WTC11 (cell line): ENCODE measurements around the gene LRRC4B. TPM values are rescaled to one million over a fixed set of nuclear protein-coding genes. Genes with fewer than 3 reads are reported as not detected.

ENCODE experiments used
- ATAC-seq: fragments of 200-7000 bp; cut with Tn5 transposase; 2 replicates; pipeline ENCODE4 v1.10.0; 2021; ENCODE audit warnings: mild to moderate bottlenecking, moderate library complexity
- CTCF ChIA-PET: fragments of 300-600 bp; sonication (Branson Sonifier 250); formaldehyde crosslinking; loops from one replicate; lab custom pipeline; 2021; ENCODE audit warnings: antibody characterized with exemption; lab: Charles Lee
- POLR2A ChIA-PET: fragments of 350-600 bp; sonication (Branson Sonifier 250); formaldehyde crosslinking; loops from one replicate; lab custom pipeline; 2021; ENCODE audit warnings: antibody characterized with exemption; lab: Charles Lee
- DNase-seq: peaks from one replicate; pipeline ENCODE4 v3.0.0; 2021; ENCODE audit warnings: low spot score
- H3K27ac Mint-ChIP-seq: 2 replicates; pipeline ENCODE4 v1.8.0; 2021; ENCODE audit warnings: mixed read lengths
- H3K27me3 Mint-ChIP-seq: 2 replicates; pipeline ENCODE4 v1.8.0; 2021; ENCODE audit warnings: low read depth, mild to moderate bottlenecking, moderate library complexity, mixed read lengths
- H3K36me3 Mint-ChIP-seq: 2 replicates; pipeline ENCODE4 v1.8.0; 2021; ENCODE audit warnings: mixed read lengths
- H3K4me1 Mint-ChIP-seq: 2 replicates; pipeline ENCODE4 v1.8.0; 2022; ENCODE audit warnings: mixed read lengths
- H3K4me3 Mint-ChIP-seq: 2 replicates; pipeline ENCODE4 v1.8.0; 2021; ENCODE audit warnings: mild to moderate bottlenecking, moderate library complexity, mixed read lengths
- H3K9me3 Mint-ChIP-seq: 2 replicates; pipeline ENCODE4 v1.8.0; 2021; ENCODE audit warnings: mixed read lengths
- CREB1 ChIP-seq: sonication (generic); formaldehyde crosslinking; IDR thresholded peaks from 2 replicates; pipeline ENCODE4 v1.8.0; 2023; ENCODE audit warnings: mild to moderate bottlenecking, missing genetic modification reagents
- GRHL2 ChIP-seq: fragments of 250-450 bp; sonication (Bioruptor Pico); IDR thresholded peaks from 2 replicates; pipeline ENCODE4 v1.8.0; 2022; ENCODE audit warnings: mild to moderate bottlenecking, moderate library complexity; ENCODE audit not compliant: insufficient replicate concordance, severe bottlenecking
- ZNF396 ChIP-seq: fragments of 250-450 bp; sonication (Bioruptor Pico); IDR thresholded peaks from 2 replicates; pipeline ENCODE4 v1.8.0; 2021; ENCODE audit warnings: mild to moderate bottlenecking, moderate library complexity, borderline replicate concordance
- total RNA-seq: library from RNA; stranded (reverse); gene quantifications from 3 replicates; pipeline ENCODE4 v1.2.3, GENCODE V29; 2021
- TF ChIP-seq, protein P1 (sequence below): fragments of 200-600 bp; IDR thresholded peaks from 2 replicates; pipeline ENCODE4 v1.8.0; 2022; ENCODE audit warnings: antibody characterized with exemption
- TF ChIP-seq, protein P2 (sequence below): sonication (generic); formaldehyde crosslinking; IDR thresholded peaks from 2 replicates; pipeline ENCODE4 v1.8.1; 2022; ENCODE audit warnings: missing genetic modification reagents, borderline replicate concordance
- TF ChIP-seq, protein P3 (sequence below): fragments of 250-450 bp; sonication (Bioruptor Pico); IDR thresholded peaks from 2 replicates; pipeline ENCODE4 v1.9.0; 2021; ENCODE audit warnings: mild to moderate bottlenecking
- TF ChIP-seq, protein P4 (sequence below): sonication (generic); formaldehyde crosslinking; IDR thresholded peaks from 2 replicates; pipeline ENCODE4 v1.8.1; 2023; ENCODE audit warnings: mild to moderate bottlenecking, missing genetic modification reagents
- TF ChIP-seq, protein P5 (sequence below): fragments of 250-450 bp; sonication (Bioruptor Pico); IDR thresholded peaks from 2 replicates; pipeline ENCODE4 v1.8.0; 2021; ENCODE audit warnings: mild to moderate bottlenecking
- TF ChIP-seq, protein P6 (sequence below): sonication (generic); formaldehyde crosslinking; conservative IDR thresholded peaks from 2 replicates; pipeline ENCODE4 v1.8.1; 2022; ENCODE audit warnings: mild to moderate bottlenecking, missing genetic modification reagents
- TF ChIP-seq, protein P7 (sequence below): sonication (generic); formaldehyde crosslinking; IDR thresholded peaks from 2 replicates; pipeline ENCODE4 v1.8.1; 2022; ENCODE audit warnings: mild to moderate bottlenecking, moderate library complexity, missing genetic modification reagents
- TF ChIP-seq, protein P8 (sequence below): sonication (generic); formaldehyde crosslinking; IDR thresholded peaks from 2 replicates; pipeline ENCODE4 v1.8.1; 2022; ENCODE audit warnings: low read depth, missing genetic modification reagents, borderline replicate concordance
- TF ChIP-seq, protein P9 (sequence below): fragments of 250-450 bp; sonication (Bioruptor Pico); IDR thresholded peaks from 2 replicates; pipeline ENCODE4 v2.1.2; 2022; ENCODE audit warnings: mild to moderate bottlenecking, moderate library complexity

The LRRC4B gene
- total RNA-seq, 1 experiment from 2014 or later = 10.0 TPM

DNA sequence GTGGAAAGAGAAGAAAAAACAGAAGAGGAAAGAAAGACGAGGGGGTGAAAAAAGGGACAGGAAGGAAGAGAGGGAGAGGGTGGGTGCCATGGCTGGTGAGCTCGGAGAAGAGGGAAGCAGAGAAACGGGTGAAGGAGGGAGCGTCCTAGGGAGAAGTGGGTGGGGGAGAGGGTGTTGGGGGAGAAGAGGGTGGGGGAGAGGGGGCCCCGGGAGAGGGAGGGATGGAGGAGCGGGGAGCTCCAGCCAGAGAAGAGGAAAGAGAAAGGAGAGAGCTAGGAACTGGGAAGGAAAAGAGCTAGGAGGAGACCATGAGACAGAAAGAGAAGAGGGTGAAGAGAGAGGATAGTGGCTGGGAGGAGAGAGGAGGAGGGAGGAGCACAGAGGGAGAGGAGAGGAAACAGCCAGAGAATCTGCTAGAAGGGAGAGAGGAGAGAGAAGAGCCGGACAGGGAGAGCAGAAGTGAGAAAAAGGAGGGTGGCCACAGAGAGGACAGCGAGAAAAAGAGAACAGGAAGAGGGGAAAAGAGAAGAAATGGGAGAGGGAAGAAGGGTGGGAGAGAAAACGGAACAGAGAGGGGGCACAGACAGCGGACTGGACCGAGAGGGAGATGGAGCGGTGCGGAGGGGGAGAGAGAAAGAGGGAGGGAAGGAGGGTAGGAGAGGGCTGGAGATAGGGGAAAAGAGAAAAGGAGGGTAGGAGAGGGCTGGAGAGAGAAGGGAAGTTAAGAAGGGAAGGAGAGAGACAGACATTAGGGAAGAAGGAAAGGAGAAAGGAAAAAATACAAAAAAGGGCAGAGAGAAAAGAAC, 79.6 kb downstream of the LRRC4B start:
- ATAC-seq (no peak), DNase-seq (no peak)
- POLR2A ChIA-PET = no interaction called here

DNA sequence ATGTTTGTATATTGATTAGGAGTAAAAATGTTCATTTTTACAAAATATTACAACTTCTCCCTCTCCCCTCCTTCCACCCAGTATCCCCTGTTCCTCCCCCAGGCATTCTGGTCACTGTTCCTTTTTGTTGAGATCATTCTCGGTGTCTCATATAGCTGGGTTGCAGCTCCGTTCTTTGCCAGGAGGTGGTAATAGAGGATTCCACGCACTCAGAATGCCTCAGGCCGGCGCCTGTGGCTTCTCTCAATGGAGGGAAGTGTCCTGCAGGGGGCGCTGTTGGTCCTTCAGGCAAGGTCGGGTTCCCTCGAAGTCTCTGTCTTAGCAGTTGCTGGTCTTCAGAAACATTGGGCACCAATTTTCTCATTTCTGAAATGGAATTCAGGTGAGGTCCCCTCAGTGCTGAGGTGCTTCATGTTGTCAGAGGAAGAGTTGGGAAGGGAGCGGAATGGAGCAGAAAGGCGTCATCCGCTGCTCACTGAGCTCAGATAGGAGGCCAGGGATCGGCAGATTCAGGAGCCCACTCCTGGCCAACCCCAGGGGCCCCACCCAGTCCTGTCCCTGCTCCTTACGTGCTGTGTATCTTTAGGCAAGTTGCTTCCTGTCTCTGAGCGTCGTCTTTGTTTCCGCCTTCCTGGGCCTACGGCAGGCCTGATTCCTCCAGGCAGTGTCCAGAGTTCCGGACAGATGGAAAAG, 81.3 kb downstream of the LRRC4B start:
- Mint-ChIP-seq H3K4me1 (peaks cover 35% of the 10 kb centered on the region), H3K36me3 (peaks cover 39% of the 10 kb centered on the region), H3K9me3 (peaks cover 29% of the 10 kb centered on the region), H3K27ac (no peak overlapping the region), H3K27me3 (peaks cover 71% of the 10 kb centered on the region), H3K4me3 (no peak overlapping the region)
- peak; percentile 60 for ATAC-seq
- POLR2A ChIA-PET = no interaction called here
- TF ChIP-seq, protein P1, sequence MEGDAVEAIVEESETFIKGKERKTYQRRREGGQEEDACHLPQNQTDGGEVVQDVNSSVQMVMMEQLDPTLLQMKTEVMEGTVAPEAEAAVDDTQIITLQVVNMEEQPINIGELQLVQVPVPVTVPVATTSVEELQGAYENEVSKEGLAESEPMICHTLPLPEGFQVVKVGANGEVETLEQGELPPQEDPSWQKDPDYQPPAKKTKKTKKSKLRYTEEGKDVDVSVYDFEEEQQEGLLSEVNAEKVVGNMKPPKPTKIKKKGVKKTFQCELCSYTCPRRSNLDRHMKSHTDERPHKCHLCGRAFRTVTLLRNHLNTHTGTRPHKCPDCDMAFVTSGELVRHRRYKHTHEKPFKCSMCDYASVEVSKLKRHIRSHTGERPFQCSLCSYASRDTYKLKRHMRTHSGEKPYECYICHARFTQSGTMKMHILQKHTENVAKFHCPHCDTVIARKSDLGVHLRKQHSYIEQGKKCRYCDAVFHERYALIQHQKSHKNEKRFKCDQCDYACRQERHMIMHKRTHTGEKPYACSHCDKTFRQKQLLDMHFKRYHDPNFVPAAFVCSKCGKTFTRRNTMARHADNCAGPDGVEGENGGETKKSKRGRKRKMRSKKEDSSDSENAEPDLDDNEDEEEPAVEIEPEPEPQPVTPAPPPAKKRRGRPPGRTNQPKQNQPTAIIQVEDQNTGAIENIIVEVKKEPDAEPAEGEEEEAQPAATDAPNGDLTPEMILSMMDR = peak; percentile 93
- no peak for TF ChIP-seq GRHL2
- TF ChIP-seq, all 79 proteins: peak for 1
- CTCF ChIA-PET = interaction anchor here (0.6 to 3.8 kb wide), 32 partner anchors 10 to 241 kb away, joined by 3 to 33 read pairs (median 4); partner anchors contain the start of genes EMC10, GARIN5A, JOSD2 and KCNC3
- DNase-seq = peak; percentile 93

More for the DNA sequence above, 79.6 kb downstream of the LRRC4B start:
- Mint-ChIP-seq H3K27ac (no peak overlapping the region), H3K4me1 (peaks cover 40% of the 10 kb centered on the region), H3K27me3 (peaks cover 87% of the 10 kb centered on the region), H3K4me3 (no peak overlapping the region), H3K36me3 (peaks cover 31% of the 10 kb centered on the region), H3K9me3 (peaks cover 29% of the 10 kb centered on the region)
- CTCF ChIA-PET = interaction anchor here (0.6 to 3.8 kb wide), 12 partner anchors 10 to 419 kb away, joined by 3 to 33 read pairs (median 3); partner anchors contain the start of gene JOSD2
- TF ChIP-seq, protein P2, sequence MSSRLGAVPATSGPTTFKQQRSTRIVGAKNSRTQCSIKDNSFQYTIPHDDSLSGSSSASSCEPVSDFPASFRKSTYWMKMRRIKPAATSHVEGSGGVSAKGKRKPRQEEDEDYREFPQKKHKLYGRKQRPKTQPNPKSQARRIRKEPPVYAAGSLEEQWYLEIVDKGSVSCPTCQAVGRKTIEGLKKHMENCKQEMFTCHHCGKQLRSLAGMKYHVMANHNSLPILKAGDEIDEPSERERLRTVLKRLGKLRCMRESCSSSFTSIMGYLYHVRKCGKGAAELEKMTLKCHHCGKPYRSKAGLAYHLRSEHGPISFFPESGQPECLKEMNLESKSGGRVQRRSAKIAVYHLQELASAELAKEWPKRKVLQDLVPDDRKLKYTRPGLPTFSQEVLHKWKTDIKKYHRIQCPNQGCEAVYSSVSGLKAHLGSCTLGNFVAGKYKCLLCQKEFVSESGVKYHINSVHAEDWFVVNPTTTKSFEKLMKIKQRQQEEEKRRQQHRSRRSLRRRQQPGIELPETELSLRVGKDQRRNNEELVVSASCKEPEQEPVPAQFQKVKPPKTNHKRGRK (CRISPR knock-in tag) = 0 out of 2 replicates have a peak, but pooled peaks have one; percentile 18
- TF ChIP-seq, protein P3, sequence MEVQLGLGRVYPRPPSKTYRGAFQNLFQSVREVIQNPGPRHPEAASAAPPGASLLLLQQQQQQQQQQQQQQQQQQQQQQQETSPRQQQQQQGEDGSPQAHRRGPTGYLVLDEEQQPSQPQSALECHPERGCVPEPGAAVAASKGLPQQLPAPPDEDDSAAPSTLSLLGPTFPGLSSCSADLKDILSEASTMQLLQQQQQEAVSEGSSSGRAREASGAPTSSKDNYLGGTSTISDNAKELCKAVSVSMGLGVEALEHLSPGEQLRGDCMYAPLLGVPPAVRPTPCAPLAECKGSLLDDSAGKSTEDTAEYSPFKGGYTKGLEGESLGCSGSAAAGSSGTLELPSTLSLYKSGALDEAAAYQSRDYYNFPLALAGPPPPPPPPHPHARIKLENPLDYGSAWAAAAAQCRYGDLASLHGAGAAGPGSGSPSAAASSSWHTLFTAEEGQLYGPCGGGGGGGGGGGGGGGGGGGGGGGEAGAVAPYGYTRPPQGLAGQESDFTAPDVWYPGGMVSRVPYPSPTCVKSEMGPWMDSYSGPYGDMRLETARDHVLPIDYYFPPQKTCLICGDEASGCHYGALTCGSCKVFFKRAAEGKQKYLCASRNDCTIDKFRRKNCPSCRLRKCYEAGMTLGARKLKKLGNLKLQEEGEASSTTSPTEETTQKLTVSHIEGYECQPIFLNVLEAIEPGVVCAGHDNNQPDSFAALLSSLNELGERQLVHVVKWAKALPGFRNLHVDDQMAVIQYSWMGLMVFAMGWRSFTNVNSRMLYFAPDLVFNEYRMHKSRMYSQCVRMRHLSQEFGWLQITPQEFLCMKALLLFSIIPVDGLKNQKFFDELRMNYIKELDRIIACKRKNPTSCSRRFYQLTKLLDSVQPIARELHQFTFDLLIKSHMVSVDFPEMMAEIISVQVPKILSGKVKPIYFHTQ (CRISPR knock-in tag) = no peak
- TF ChIP-seq, protein P4, sequence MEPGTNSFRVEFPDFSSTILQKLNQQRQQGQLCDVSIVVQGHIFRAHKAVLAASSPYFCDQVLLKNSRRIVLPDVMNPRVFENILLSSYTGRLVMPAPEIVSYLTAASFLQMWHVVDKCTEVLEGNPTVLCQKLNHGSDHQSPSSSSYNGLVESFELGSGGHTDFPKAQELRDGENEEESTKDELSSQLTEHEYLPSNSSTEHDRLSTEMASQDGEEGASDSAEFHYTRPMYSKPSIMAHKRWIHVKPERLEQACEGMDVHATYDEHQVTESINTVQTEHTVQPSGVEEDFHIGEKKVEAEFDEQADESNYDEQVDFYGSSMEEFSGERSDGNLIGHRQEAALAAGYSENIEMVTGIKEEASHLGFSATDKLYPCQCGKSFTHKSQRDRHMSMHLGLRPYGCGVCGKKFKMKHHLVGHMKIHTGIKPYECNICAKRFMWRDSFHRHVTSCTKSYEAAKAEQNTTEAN = no peak
- TF ChIP-seq, protein P5, sequence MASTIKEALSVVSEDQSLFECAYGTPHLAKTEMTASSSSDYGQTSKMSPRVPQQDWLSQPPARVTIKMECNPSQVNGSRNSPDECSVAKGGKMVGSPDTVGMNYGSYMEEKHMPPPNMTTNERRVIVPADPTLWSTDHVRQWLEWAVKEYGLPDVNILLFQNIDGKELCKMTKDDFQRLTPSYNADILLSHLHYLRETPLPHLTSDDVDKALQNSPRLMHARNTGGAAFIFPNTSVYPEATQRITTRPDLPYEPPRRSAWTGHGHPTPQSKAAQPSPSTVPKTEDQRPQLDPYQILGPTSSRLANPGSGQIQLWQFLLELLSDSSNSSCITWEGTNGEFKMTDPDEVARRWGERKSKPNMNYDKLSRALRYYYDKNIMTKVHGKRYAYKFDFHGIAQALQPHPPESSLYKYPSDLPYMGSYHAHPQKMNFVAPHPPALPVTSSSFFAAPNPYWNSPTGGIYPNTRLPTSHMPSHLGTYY (CRISPR knock-in tag) = no peak

DNA sequence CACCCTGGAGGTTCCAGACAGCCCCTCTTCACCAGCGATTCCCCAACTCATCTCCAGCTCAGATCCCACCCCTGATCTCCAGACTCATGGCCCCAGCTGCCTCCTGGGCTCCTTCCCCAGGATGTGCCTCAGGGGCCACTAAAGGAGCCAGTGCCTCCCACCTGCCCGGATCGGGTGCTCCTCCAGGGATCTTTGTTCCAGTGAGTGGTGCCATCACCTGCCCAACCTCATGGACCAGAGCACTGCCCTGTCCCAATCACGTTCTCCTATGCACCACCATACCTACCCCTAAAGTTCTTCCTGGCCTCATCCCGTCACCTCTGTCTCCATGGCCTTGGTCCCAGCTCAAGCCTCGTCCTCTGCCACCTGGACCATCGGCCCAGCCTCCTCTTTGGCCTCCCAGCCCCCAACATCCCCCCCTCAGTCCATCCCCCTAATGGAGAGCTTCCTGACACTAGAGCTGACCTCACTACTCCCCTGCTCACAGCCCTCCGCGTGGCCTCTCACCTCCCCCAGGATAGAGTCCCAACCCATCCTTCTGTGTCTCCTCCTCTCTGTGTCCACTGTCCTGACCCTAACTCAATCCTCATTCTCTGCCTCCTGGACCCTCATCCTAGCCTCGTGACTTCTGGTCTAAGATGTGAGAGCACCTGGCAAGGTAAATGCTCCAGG, 82.8 kb downstream of the LRRC4B start:
- H3K4me3 Mint-ChIP-seq = no peak overlapping the region
- CTCF ChIA-PET = interaction anchor here (1.1 to 1.6 kb wide), 2 partner anchors 15 to 25 kb away, joined by 3 to 4 read pairs; no protein-coding TSS in a partner anchor
- peaks cover 24% of the 10 kb centered on the region for H3K9me3 Mint-ChIP-seq
- H3K36me3 Mint-ChIP-seq = peaks cover 37% of the 10 kb centered on the region
- H3K27me3 Mint-ChIP-seq = peaks cover 56% of the 10 kb centered on the region
- no peak for DNase-seq
- no peak for ATAC-seq
- H3K4me1 Mint-ChIP-seq = peaks cover 21% of the 10 kb centered on the region
- POLR2A ChIA-PET = no interaction called here
- no peak overlapping the region for H3K27ac Mint-ChIP-seq
- TF ChIP-seq, protein P6, sequence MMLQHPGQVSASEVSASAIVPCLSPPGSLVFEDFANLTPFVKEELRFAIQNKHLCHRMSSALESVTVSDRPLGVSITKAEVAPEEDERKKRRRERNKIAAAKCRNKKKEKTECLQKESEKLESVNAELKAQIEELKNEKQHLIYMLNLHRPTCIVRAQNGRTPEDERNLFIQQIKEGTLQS = no peak
- TF ChIP-seq, protein P7, sequence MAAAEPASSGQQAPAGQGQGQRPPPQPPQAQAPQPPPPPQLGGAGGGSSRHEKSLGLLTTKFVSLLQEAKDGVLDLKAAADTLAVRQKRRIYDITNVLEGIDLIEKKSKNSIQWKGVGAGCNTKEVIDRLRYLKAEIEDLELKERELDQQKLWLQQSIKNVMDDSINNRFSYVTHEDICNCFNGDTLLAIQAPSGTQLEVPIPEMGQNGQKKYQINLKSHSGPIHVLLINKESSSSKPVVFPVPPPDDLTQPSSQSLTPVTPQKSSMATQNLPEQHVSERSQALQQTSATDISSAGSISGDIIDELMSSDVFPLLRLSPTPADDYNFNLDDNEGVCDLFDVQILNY (CRISPR knock-in tag) = no peak
- no peak for TF ChIP-seq ZNF396 (CRISPR knock-in tag)
- TF ChIP-seq, protein P8, sequence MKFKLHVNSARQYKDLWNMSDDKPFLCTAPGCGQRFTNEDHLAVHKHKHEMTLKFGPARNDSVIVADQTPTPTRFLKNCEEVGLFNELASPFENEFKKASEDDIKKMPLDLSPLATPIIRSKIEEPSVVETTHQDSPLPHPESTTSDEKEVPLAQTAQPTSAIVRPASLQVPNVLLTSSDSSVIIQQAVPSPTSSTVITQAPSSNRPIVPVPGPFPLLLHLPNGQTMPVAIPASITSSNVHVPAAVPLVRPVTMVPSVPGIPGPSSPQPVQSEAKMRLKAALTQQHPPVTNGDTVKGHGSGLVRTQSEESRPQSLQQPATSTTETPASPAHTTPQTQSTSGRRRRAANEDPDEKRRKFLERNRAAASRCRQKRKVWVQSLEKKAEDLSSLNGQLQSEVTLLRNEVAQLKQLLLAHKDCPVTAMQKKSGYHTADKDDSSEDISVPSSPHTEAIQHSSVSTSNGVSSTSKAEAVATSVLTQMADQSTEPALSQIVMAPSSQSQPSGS = no peak
- TF ChIP-seq, protein P9, sequence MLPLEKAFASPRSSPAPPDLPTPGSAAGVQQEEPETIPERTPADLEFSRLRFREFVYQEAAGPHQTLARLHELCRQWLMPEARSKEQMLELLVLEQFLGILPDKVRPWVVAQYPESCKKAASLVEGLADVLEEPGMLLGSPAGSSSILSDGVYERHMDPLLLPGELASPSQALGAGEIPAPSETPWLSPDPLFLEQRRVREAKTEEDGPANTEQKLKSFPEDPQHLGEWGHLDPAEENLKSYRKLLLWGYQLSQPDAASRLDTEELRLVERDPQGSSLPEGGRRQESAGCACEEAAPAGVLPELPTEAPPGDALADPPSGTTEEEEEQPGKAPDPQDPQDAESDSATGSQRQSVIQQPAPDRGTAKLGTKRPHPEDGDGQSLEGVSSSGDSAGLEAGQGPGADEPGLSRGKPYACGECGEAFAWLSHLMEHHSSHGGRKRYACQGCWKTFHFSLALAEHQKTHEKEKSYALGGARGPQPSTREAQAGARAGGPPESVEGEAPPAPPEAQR (CRISPR knock-in tag) = no peak
- TF ChIP-seq CREB1 = no peak
